ENCODE data around the gene DSCAM. TPM values are rescaled to one million over a fixed set of nuclear protein-coding genes. Genes with fewer than 3 reads are reported as not detected.
A peak's percentile ranks its signal among the peaks of the same experiment; 100 is the strongest.
"Not testable (repeated sequence)": the region's sequence is repeated elsewhere in the genome, so short reads cannot be mapped to it uniquely, and the experiment has no call there.

DSCAM gene
- not detected in 2 replicates for total RNA-seq (2014; rRNA removed; shearing (Covaris generic))
- polyA plus RNA-seq (2015; cell fraction: cytosol; rRNA removed) = not detected in 2 replicates
- polyA plus RNA-seq (2015; cell fraction: nucleus; rRNA removed) = not detected in 2 replicates

- in situ Hi-C loops (cut with HindIII; ENCODE audit: low pct_unique_long_range_greater_than_20kb, low sequenced_read_pairs) = no loop called here
- no peak for DNase-seq (ENCODE audit: low read depth, low spot score)
Observed at GRCh38 chr21:40846587-40847411, at the start of gene DSCAM. DSCAM (minus strand) TSS chr21:40847158; CDS start chr21:40846661, 497 bp downstream.

- DNase-seq (ENCODE audit: low read depth, low spot score); in situ Hi-C loops (cut with HindIII; ENCODE audit: low pct_unique_long_range_greater_than_20kb, low sequenced_read_pairs): not testable (repeated sequence)
Observed at GRCh38 chr21:40895697-40896096, 48.7 kb upstream of the DSCAM start.

GRCh38 chr21:40886931-40887330 is 40.0 kb upstream of the DSCAM start:
- in situ Hi-C loops (cut with HindIII; ENCODE audit: low pct_unique_long_range_greater_than_20kb, low sequenced_read_pairs) = no loop called here

GRCh38 chr21:40886006-40886405 is 39.0 kb upstream of the DSCAM start:
- in situ Hi-C loops (cut with HindIII; ENCODE audit: low pct_unique_long_range_greater_than_20kb, low sequenced_read_pairs) = no loop called here
- no peak for DNase-seq (ENCODE audit: low read depth, low spot score)

More at GRCh38 chr21:40886931-40887330, 40.0 kb upstream of the DSCAM start:
- no peak for DNase-seq (ENCODE audit: low read depth, low spot score)

- in situ Hi-C loops (cut with HindIII; ENCODE audit: low pct_unique_long_range_greater_than_20kb, low sequenced_read_pairs) = no loop called here
- no peak for DNase-seq (ENCODE audit: low read depth, low spot score)
Observed at GRCh38 chr21:40882192-40882915, 35.4 kb upstream of the DSCAM start.

GRCh38 chr21:40881767-40882166 is 34.8 kb upstream of the DSCAM start:
- no peak for DNase-seq (ENCODE audit: low read depth, low spot score)
- in situ Hi-C loops (cut with HindIII; ENCODE audit: low pct_unique_long_range_greater_than_20kb, low sequenced_read_pairs) = no loop called here

GRCh38 chr21:40871099-40871498 is 24.1 kb upstream of the DSCAM start:
- in situ Hi-C loops (cut with HindIII; ENCODE audit: low pct_unique_long_range_greater_than_20kb, low sequenced_read_pairs) = no loop called here
- no peak for DNase-seq (ENCODE audit: low read depth, low spot score)

GRCh38 chr21:40863839-40864238 is 16.9 kb upstream of the DSCAM start:
- in situ Hi-C loops (cut with HindIII; ENCODE audit: low pct_unique_long_range_greater_than_20kb, low sequenced_read_pairs) = no loop called here
- no peak for DNase-seq (ENCODE audit: low read depth, low spot score)

- no peak for DNase-seq (ENCODE audit: low read depth, low spot score)
- in situ Hi-C loops (cut with HindIII; ENCODE audit: low pct_unique_long_range_greater_than_20kb, low sequenced_read_pairs) = no loop called here
Observed at GRCh38 chr21:40858517-40858916, 11.6 kb upstream of the DSCAM start.

- no peak for DNase-seq (ENCODE audit: low read depth, low spot score)
- in situ Hi-C loops (cut with HindIII; ENCODE audit: low pct_unique_long_range_greater_than_20kb, low sequenced_read_pairs) = no loop called here
Observed at GRCh38 chr21:40853956-40854688, 7.2 kb upstream of the DSCAM start.

GRCh38 chr21:40852563-40852962 is 5.6 kb upstream of the DSCAM start:
- in situ Hi-C loops (cut with HindIII; ENCODE audit: low pct_unique_long_range_greater_than_20kb, low sequenced_read_pairs) = no loop called here
- DNase-seq (ENCODE audit: low read depth, low spot score) = peak; percentile 21

- in situ Hi-C loops (cut with HindIII; ENCODE audit: low pct_unique_long_range_greater_than_20kb, low sequenced_read_pairs) = no loop called here
- DNase-seq (ENCODE audit: low read depth, low spot score) = no peak
Observed at GRCh38 chr21:40851749-40852148, 4.8 kb upstream of the DSCAM start.

- no peak for DNase-seq (ENCODE audit: low read depth, low spot score)
- in situ Hi-C loops (cut with HindIII; ENCODE audit: low pct_unique_long_range_greater_than_20kb, low sequenced_read_pairs) = no loop called here
Observed at GRCh38 chr21:40850071-40850470, 3.1 kb upstream of the DSCAM start.

GRCh38 chr21:40847951-40848350 is 993 bp upstream of the DSCAM start:
- DNase-seq (ENCODE audit: low read depth, low spot score) = no peak
- in situ Hi-C loops (cut with HindIII; ENCODE audit: low pct_unique_long_range_greater_than_20kb, low sequenced_read_pairs) = no loop called here

- DNase-seq (ENCODE audit: low read depth, low spot score) = no peak
- in situ Hi-C loops (cut with HindIII; ENCODE audit: low pct_unique_long_range_greater_than_20kb, low sequenced_read_pairs) = no loop called here
Observed at GRCh38 chr21:40846103-40846502, 855 bp downstream of the DSCAM start.

- in situ Hi-C loops (cut with HindIII; ENCODE audit: low pct_unique_long_range_greater_than_20kb, low sequenced_read_pairs) = no loop called here
- no peak for DNase-seq (ENCODE audit: low read depth, low spot score)
Observed at GRCh38 chr21:40845441-40845995, 1.4 kb downstream of the DSCAM start.

GRCh38 chr21:40844935-40845334 is 2.0 kb downstream of the DSCAM start:
- in situ Hi-C loops (cut with HindIII; ENCODE audit: low pct_unique_long_range_greater_than_20kb, low sequenced_read_pairs) = no loop called here
- DNase-seq (ENCODE audit: low read depth, low spot score) = no peak

GRCh38 chr21:40842197-40842552 is 4.8 kb downstream of the DSCAM start:
- DNase-seq (ENCODE audit: low read depth, low spot score) = no peak
- in situ Hi-C loops (cut with HindIII; ENCODE audit: low pct_unique_long_range_greater_than_20kb, low sequenced_read_pairs) = no loop called here

Data from SK-MEL-5 (cell line).